MM.1S (cell line): ENCODE data around the gene MRPL48.

Experiments used
- CTCF ChIP-seq: fragments of 300-600 bp; sonication (generic); IDR thresholded peaks from 2 replicates; pipeline ENCODE4 v1.5.1; 2016; ENCODE audit warnings: antibody characterized with exemption, low read length, mixed read lengths
- EZH2 ChIP-seq: fragments of 300-600 bp; sonication (generic); optimal IDR thresholded peaks from 2 replicates; pipeline ENCODE3; 2017; ENCODE audit warnings: low read depth, mild to moderate bottlenecking, antibody characterized with exemption, low read length, mixed read lengths
- EZH2phosphoT487 ChIP-seq: fragments of 300-600 bp; sonication (generic); IDR thresholded peaks from 2 replicates; pipeline ENCODE4 v1.6.1; 2018; ENCODE audit warnings: antibody characterized with exemption, low read length

DNA sequence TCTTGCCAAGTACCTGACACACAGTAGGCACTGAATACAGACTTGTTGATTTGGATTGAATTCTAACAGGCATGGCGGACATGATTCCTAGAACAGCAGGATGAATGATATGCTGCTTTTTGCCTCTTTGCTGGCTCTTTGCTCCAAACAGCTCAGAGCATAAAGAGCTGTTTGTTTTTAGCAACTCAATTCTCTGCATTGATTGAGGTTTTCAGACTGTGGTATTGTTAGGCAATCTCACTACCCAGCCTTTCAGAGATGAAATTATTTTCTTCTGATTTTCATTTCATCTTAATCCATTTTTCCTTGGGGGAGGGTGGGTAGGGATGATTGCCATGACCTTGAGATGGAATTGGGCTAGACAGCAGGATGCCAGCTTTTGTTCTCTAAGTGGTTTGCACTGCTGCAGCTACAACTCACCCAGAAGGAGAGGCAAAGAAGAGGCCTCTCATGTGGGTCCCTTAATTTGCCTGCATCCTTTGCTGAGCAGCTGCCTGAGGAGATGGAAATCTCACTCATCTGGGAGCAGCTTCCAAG lies 68.4 kb downstream of the MRPL48 start:
- TF ChIP-seq CTCF, result no peak
- TF ChIP-seq EZH2, result no peak
- TF ChIP-seq EZH2phosphoT487, result no peak
